Muscle of leg (tissue), 16 donors: ENCODE results near the gene S1PR2. TPM values are rescaled to one million over a fixed set of nuclear protein-coding genes. Genes with fewer than 3 reads are reported as not detected.

Source experiments
- DNase-seq: peaks from one replicate; pipeline ENCODE4 v3.0.0; 2013
- H3K27ac ChIP-seq: one replicate; pipeline ENCODE4 v1.5.1; 2013; ENCODE audit warnings: mild to moderate bottlenecking, low read length, control low read depth
- H3K27me3 ChIP-seq: one replicate; pipeline ENCODE4 v1.6.1; 2013; ENCODE audit warnings: low read length; ENCODE audit not compliant: control insufficient read depth, insufficient read depth
- H3K36me3 ChIP-seq: one replicate; pipeline ENCODE4 v1.6.1; 2013; ENCODE audit warnings: low read length; ENCODE audit not compliant: control insufficient read depth, insufficient read depth
- H3K4me1 ChIP-seq: one replicate; pipeline ENCODE4 v1.6.1; 2013; ENCODE audit warnings: low read length; ENCODE audit not compliant: control insufficient read depth, insufficient read depth
- H3K4me3 ChIP-seq: one replicate; pipeline ENCODE4 v1.5.1; 2013; ENCODE audit warnings: low read length, control low read depth
- H3K9me3 ChIP-seq: replicated peaks from 2 replicates; pipeline ENCODE4 v1.6.1; 2013; ENCODE audit warnings: low read depth, low read length; ENCODE audit not compliant: control insufficient read depth
- WGBS: methylation state at CpG from one replicate; pipeline ENCODE4 v1.1.5; 2013; ENCODE audit warnings: missing lambda C conversion rate; ENCODE audit not compliant: insufficient coverage; 5-methylcytosine and 5-hydroxymethylcytosine counted together
- long read RNA-seq, 11 donors: transcript quantifications; one replicate each; lab custom pipeline, GENCODE V29; 2026
- polyA plus RNA-seq, 8 donors: library from polyadenylated mRNA; unstranded; fragments of 120-200 nt; gene quantifications; one replicate each; pipeline versions ENCODE4 v1.2.1 to v1.2.3, GENCODE V29; 2013; ENCODE audit warnings: inconsistent platforms in 1 of 8, low replicate concordance in 1 of 8; ENCODE audit not compliant: insufficient read length in 8 of 8, insufficient read depth in 1 of 8
- total RNA-seq: library from RNA; stranded (reverse); fragments of 120-200 nt; gene quantifications from one replicate; pipeline ENCODE4 v1.2.4, GENCODE V29; 2013

The S1PR2 gene, protein sequence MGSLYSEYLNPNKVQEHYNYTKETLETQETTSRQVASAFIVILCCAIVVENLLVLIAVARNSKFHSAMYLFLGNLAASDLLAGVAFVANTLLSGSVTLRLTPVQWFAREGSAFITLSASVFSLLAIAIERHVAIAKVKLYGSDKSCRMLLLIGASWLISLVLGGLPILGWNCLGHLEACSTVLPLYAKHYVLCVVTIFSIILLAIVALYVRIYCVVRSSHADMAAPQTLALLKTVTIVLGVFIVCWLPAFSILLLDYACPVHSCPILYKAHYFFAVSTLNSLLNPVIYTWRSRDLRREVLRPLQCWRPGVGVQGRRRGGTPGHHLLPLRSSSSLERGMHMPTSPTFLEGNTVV
- total RNA-seq, result 11.2 TPM
- polyA plus RNA-seq, result 10 to 100 TPM in 7 of 8 donors, 1 to 10 TPM in 1; 9.3 to 18.8 (median 12.8) TPM
- long read RNA-seq, donor 1, result 0 reads
- long read RNA-seq, donor 2, partial matches to known transcripts, result 0 of 1 reads
- long read RNA-seq, donor 2, other reads (novel, unspliced or antisense), result 0 of 1 reads
- long read RNA-seq, donor 3, partial matches to known transcripts, result 45 of 47 reads
- long read RNA-seq, donor 3, other reads (novel, unspliced or antisense), result 0 of 47 reads
- long read RNA-seq, donor 4, partial matches to known transcripts, result 0 of 3 reads
- long read RNA-seq, donor 4, other reads (novel, unspliced or antisense), result 0 of 3 reads
- long read RNA-seq, donor 5, transcript S1PR2-201 (2 exons, 3,584 nt), result major isoform, 13 of 13 reads
- long read RNA-seq, donor 5, partial matches to known transcripts, result 0 of 13 reads
- long read RNA-seq, donor 5, other reads (novel, unspliced or antisense), result 0 of 13 reads
- long read RNA-seq, donor 6, partial matches to known transcripts, result 0 of 3 reads
- long read RNA-seq, donor 6, other reads (novel, unspliced or antisense), result 0 of 3 reads
- long read RNA-seq, donor 7, partial matches to known transcripts, result 0 of 3 reads
- long read RNA-seq, donor 7, other reads (novel, unspliced or antisense), result 0 of 3 reads
- long read RNA-seq, donor 8, transcript S1PR2-201 (2 exons, 3,584 nt), result major isoform, 6 of 6 reads
- long read RNA-seq, donor 8, partial matches to known transcripts, result 0 of 6 reads
- long read RNA-seq, donor 8, other reads (novel, unspliced or antisense), result 0 of 6 reads
- long read RNA-seq, donor 9, partial matches to known transcripts, result 0 of 4 reads
- long read RNA-seq, donor 9, other reads (novel, unspliced or antisense), result 0 of 4 reads
- long read RNA-seq, donor 10, transcript S1PR2-201 (2 exons, 3,584 nt), result major isoform, 6 of 6 reads
- long read RNA-seq, donor 10, partial matches to known transcripts, result 0 of 6 reads
- long read RNA-seq, donor 10, other reads (novel, unspliced or antisense), result 0 of 6 reads
- long read RNA-seq, donor 11, partial matches to known transcripts, result 0 of 2 reads
- long read RNA-seq, donor 11, other reads (novel, unspliced or antisense), result 0 of 2 reads

DNA sequence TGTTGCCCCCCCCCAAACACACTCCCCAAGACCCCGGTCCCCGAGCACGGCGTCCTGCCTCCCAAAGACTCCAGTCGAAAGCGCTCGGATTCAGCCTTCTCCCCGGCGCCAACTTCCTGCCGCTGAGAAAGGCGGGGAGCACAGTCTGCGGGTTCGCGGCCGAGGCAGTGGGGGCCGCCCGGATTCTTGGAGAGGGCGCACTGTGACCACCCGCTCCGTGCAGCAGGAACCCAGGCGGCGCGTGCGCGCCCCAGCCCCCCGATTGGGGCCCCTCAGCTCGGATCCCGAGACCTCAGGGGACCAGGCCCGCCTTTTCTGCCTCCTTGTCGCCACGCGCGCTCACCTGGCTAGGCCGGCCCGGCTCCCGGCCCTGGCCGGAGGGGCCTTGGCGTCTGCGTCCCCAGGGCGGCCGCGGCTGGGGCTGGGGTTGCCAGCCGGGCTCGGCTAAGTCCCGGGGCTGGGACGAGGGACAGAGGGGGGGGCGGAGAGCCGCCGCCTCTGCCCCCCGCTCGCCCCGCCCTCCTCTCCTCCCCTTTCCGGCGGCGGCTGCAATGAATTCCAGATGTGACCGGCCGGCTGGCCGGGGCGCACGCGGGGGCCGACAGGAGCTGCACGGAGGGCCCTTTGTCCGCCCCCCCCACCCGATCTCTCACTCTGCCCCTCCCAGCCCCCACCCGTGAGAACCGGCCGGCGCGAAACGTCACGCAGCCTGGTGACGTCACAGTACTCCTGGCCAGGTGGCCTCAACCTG, at the start of gene S1PR2:
TSS of gene S1PR2 (minus strand) at position 471 of the 751 bp plus-strand sequence. CDS start 6,426 bp downstream, outside the sequence.
- peak within 1 kb of the TSS; percentile 91 for H3K4me3 ChIP-seq
- 0% methylated on average over 63 of the region's 73 CpGs for WGBS
- peak; percentile 92 for DNase-seq
- no peaks in the 10 kb centered on the region for H3K27me3 ChIP-seq
- H3K9me3 ChIP-seq, result no peaks in the 10 kb centered on the region
- H3K36me3 ChIP-seq, result peaks cover 2% of the 10 kb centered on the region
- peaks cover 51% of the 10 kb centered on the region for H3K4me1 ChIP-seq
- H3K27ac ChIP-seq, result peak within 1 kb of the TSS; percentile 91

DNA sequence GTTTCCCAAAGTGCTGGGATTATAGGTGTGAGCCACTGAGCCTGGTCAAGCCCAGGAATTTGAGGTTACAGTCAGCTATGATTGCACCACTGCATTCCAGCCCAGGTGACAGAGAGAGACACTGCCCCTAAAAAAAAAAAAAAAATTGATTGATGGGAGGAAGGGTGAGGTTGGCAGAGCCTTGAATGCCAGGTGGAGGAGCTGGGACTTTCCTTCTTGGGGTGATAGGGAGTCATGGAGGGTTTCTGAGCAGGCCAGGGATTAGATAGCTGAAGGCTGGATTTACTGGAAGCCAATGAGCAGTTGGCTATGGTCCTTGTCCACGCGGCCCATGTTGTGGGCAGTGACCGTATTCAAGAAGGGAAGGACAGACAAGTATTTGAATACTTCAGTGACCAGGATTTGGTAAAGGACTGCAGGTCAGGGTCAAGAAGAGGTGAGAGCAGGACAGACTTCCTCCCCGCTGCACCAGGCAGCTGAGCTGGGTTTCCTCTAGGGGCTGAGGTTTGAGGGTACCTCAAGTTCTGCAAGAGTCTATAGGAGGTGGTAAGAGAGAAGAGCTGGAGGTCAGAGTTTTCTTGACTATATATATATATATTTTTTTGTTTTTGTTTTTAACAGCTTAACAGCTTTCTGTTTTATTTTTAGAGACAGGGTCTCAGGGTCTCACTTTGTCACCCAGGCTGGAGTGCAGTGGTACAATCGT, 48.8 kb upstream of the S1PR2 start:
- no peaks in the 10 kb centered on the region for H3K9me3 ChIP-seq
- H3K36me3 ChIP-seq, result no peaks in the 10 kb centered on the region
- DNase-seq, result no peak
- peaks cover 5% of the 10 kb centered on the region for H3K27me3 ChIP-seq
- no peaks in the 10 kb centered on the region for H3K4me1 ChIP-seq
- no peak overlapping the region for H3K27ac ChIP-seq
- no peak overlapping the region for H3K4me3 ChIP-seq
- 61% methylated on average over 3 of the region's 5 CpGs for WGBS

DNA sequence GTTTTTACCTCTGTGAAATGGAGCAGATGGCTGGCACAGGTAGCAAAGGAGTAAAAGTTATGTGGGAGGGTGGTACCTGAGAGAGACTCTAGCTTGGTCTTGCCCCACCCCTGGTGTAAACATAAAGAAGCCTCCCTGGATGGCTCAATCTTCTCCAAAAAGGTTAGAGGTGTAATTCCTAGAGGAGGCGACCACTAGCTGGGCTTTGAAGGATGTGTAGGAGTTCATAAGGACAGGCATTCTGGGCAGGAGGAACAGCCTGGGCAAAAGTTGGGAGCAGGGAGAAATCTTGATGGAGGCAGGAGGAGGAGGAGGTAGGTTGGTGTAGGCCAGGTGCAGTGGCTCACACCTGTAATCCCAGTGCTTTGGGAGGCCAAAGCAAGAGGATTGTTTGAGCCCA, 47.8 kb upstream of the S1PR2 start:
- H3K27me3 ChIP-seq, result peaks cover 9% of the 10 kb centered on the region
- no peaks in the 10 kb centered on the region for H3K9me3 ChIP-seq
- DNase-seq, result no peak
- no peak overlapping the region for H3K4me3 ChIP-seq
- 93% methylated on average over 1 of the region's 1 CpG for WGBS
- no peaks in the 10 kb centered on the region for H3K36me3 ChIP-seq
- no peaks in the 10 kb centered on the region for H3K4me1 ChIP-seq
- H3K27ac ChIP-seq, result no peak overlapping the region

DNA sequence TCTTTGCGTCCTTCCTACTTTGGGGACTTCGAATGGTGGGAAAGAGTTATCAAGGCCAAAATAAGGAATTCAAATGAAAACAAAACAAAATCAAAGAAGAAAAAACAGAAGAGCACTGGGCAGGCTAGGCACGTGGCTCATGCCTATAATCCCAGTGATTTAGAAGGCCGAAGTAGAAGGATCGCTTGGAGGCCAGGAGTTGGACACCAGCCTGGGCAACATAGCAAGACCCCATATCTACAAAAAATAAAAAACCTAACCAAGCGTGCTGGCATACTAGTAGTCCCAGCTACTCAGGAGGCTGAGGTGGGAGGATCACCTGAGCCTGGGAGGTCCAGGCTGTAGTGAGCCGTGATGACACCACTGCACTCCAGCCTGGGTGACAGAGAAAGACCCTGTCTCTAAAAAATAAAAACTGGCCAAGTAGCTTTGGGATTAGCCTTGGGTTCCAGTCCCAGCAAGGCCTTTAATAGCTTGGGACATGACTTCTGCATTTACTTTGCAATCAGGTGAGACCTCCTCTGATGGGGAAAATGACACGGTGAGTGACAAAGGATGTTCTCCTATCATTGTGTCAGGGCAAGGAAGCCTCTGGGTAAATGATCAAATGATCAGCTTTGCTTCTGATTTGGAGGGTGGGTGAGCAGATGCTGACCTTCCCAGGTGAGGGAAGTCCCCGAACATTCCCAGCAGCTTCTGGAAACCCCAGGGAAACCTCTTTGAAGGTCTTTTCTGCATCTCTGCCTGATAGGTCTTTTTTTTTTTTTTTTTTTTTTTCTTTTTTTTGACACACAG, 46.9 kb upstream of the S1PR2 start:
- 83% methylated on average over 7 of the region's 9 CpGs for WGBS
- H3K27me3 ChIP-seq, result peaks cover 11% of the 10 kb centered on the region
- H3K9me3 ChIP-seq, result no peaks in the 10 kb centered on the region
- no peaks in the 10 kb centered on the region for H3K4me1 ChIP-seq
- DNase-seq, result no peak
- H3K4me3 ChIP-seq, result no peak overlapping the region
- H3K27ac ChIP-seq, result no peak overlapping the region
- H3K36me3 ChIP-seq, result no peaks in the 10 kb centered on the region

DNA sequence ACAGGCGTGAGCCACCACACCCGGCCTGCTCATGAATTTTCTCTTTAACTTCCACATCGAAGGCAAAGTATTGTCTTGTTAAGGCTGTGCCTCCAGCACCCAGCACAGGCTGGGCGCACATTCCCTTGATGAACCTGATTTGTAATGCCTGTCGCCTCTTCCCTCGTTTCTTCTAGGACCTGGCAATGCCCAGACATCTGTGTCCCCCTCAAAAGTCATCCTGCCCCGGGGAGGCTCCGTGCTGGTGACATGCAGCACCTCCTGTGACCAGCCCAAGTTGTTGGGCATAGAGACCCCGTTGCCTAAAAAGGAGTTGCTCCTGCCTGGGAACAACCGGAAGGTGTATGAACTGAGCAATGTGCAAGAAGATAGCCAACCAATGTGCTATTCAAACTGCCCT, 43.5 kb upstream of the S1PR2 start:
- WGBS, result 79% methylated on average over 9 of the region's 10 CpGs
- peaks cover 16% of the 10 kb centered on the region for H3K4me1 ChIP-seq
- H3K36me3 ChIP-seq, result no peaks in the 10 kb centered on the region
- H3K27me3 ChIP-seq, result peaks cover 41% of the 10 kb centered on the region
- H3K27ac ChIP-seq, result no peak overlapping the region
- H3K9me3 ChIP-seq, result no peaks in the 10 kb centered on the region
- DNase-seq, result no peak
- no peak overlapping the region for H3K4me3 ChIP-seq

DNA sequence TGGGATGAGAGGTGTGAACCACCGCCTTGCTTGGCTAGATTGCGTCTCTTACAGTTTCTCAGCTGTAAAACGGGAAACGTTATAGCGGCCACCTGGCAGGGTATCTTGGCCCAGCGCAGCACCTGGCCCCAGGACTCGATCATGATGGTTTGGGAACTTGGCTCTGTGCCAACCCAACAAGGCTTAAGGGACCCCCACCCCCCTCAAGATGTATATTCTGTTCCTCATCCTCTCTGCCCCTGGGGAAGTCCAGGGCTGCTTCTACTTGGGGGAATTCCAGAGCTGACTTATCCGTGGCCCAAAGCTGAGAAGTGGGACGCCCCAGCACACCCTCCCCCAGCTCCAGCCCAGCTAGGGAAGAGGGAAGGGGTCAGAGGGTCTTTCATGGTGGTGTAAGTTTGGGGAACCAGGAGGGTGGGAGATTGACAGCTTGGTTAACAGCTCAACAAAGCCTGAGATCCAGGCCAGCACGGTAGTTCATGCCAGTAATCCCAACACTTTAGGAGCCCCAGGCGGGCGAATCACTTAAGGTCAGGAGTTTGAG, 40.5 kb upstream of the S1PR2 start:
- peaks cover 24% of the 10 kb centered on the region for H3K4me1 ChIP-seq
- peaks cover 48% of the 10 kb centered on the region for H3K27me3 ChIP-seq
- 33% methylated on average over 2 of the region's 12 CpGs for whole genome bisulfite sequencing
- no peaks in the 10 kb centered on the region for H3K9me3 ChIP-seq
- H3K4me3 ChIP-seq, result peak overlapping the region; percentile 47
- DNase-seq, result peak; percentile 46
- peak overlapping the region; percentile 29 for H3K27ac ChIP-seq
- no peaks in the 10 kb centered on the region for H3K36me3 ChIP-seq

DNA sequence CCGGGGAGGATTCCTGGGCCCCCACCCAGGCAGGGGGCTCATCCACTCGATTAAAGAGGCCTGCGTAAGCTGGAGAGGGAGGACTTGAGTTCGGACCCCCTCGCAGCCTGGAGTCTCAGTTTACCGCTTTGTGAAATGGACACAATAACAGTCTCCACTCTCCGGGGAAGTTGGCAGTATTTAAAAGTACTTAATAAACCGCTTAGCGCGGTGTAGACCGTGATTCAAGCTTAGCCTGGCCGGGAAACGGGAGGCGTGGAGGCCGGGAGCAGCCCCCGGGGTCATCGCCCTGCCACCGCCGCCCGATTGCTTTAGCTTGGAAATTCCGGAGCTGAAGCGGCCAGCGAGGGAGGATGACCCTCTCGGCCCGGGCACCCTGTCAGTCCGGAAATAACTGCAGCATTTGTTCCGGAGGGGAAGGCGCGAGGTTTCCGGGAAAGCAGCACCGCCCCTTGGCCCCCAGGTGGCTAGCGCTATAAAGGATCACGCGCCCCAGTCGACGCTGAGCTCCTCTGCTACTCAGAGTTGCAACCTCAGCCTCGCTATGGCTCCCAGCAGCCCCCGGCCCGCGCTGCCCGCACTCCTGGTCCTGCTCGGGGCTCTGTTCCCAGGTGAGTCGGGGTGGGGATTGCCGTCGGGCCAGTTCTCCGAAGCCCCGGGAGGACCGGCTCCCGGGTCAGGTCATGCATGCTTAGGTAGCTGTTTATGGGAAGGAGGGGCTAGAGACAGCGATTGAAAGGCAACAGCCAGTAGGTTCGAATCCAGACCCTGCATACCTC, 39.7 kb upstream of the S1PR2 start, which contains the start of gene ICAM1:
TSS of gene ICAM1 (plus strand) at position 505 of the 779 bp plus-strand sequence. CDS start at position 545, 40 bp downstream.
- H3K27me3 ChIP-seq, result peaks cover 48% of the 10 kb centered on the region
- 2% methylated on average over 46 of the region's 51 CpGs for WGBS
- H3K27ac ChIP-seq, result peak within 1 kb of the TSS; percentile 89
- H3K36me3 ChIP-seq, result no peaks in the 10 kb centered on the region
- peak within 1 kb of the TSS; percentile 47 for H3K4me3 ChIP-seq
- H3K9me3 ChIP-seq, result no peaks in the 10 kb centered on the region
- H3K4me1 ChIP-seq, result peaks cover 24% of the 10 kb centered on the region
- peak; percentile 85 for DNase-seq
